Activated CD4-positive, alpha-beta T cell treated with anti-CD3 and anti-CD28 coated beads, Interleukin-2, Interleukin-6, amounts not matched to agents 100 ng/mL and 50 ng/mL, durations not matched to agents 16 hours and 8 hours (primary cell): ENCODE measurements around the gene FES.
"Not testable (repeated sequence)": the region's sequence is repeated elsewhere in the genome, so short reads cannot be mapped to it uniquely, and the experiment has no call there.

Experiments used
- DNase-seq: peaks from one replicate; pipeline ENCODE4 v3.0.0-alpha.2; 2020

The FES gene

GRCh38 chr15:90893175-90894090, 9.1 kb downstream of the FES start:
- DNase-seq, result no peak

- no peak for DNase-seq
These were observed 11.3 kb downstream of the FES start for GRCh38 chr15:90895571-90896117.

GRCh38 chr15:90897131-90897655, 12.9 kb downstream of the FES start:
- DNase-seq, result not testable (repeated sequence)

GRCh38 chr15:90901175-90902039, 17.1 kb downstream of the FES start:
- no peak for DNase-seq

GRCh38 chr15:90902040-90902839, 17.9 kb downstream of the FES start:
- DNase-seq, result peak; percentile 81

GRCh38 chr15:90902840-90903732, 18.8 kb downstream of the FES start, which contains the start of gene MAN2A2:
TSS of gene MAN2A2 (plus strand) at chr15:90903302. CDS start at chr15:90904208, 906 bp downstream.
- DNase-seq, result peak; percentile 83

GRCh38 chr15:90903733-90904536, 19.6 kb downstream of the FES start:
- DNase-seq, result no peak

- DNase-seq, result no peak
These were observed 20.4 kb downstream of the FES start for GRCh38 chr15:90904746-90905145.

GRCh38 chr15:90905306-90906180, 21.2 kb downstream of the FES start:
- DNase-seq, result no peak

GRCh38 chr15:90906181-90906849, 22.0 kb downstream of the FES start:
- no peak for DNase-seq

- DNase-seq, result no peak
These were observed 22.9 kb downstream of the FES start for GRCh38 chr15:90907051-90907660.

- DNase-seq, result no peak
These were observed 23.7 kb downstream of the FES start for GRCh38 chr15:90907838-90908507.

- not testable (repeated sequence) for DNase-seq
These were observed 25.1 kb downstream of the FES start for GRCh38 chr15:90909449-90909848.

GRCh38 chr15:90909976-90910375, 25.7 kb downstream of the FES start:
- DNase-seq, result no peak

- no peak for DNase-seq
These were observed 26.4 kb downstream of the FES start for GRCh38 chr15:90910441-90911301.

GRCh38 chr15:90911302-90911623, 27.0 kb downstream of the FES start:
- DNase-seq, result no peak
